KMS-11 (cell line): ENCODE results near the gene CTDP1.

Experiments used
- H2AFZ ChIP-seq: fragments of 200-600 bp; sonication (generic); 2 replicates; pipeline ENCODE4 v1.6.1; 2016; ENCODE audit warnings: antibody characterized with exemption, mixed run types, low read depth
- H3K27ac ChIP-seq: fragments of 200-600 bp; sonication (generic); 2 replicates; pipeline ENCODE4 v1.6.1; 2016; ENCODE audit warnings: mild to moderate bottlenecking, mixed run types
- H3K27me3 ChIP-seq: fragments of 200-600 bp; sonication (generic); 2 replicates; pipeline ENCODE4 v1.6.1; 2017; ENCODE audit warnings: mild to moderate bottlenecking, low read depth, mixed run types, moderate library complexity; ENCODE audit not compliant: insufficient read depth
- H3K36me3 ChIP-seq: fragments of 200-600 bp; sonication (generic); 2 replicates; pipeline ENCODE4 v1.6.1; 2017; ENCODE audit warnings: mild to moderate bottlenecking, mixed run types; ENCODE audit not compliant: insufficient read depth
- H3K4me1 ChIP-seq: fragments of 200-600 bp; sonication (generic); 2 replicates; pipeline ENCODE4 v1.6.1; 2016; ENCODE audit warnings: mild to moderate bottlenecking, low read depth, mixed run types; ENCODE audit not compliant: poor library complexity, severe bottlenecking
- H3K4me2 ChIP-seq: fragments of 200-600 bp; sonication (generic); 2 replicates; pipeline ENCODE4 v1.7.0; 2016; ENCODE audit warnings: mild to moderate bottlenecking, mixed run types
- H3K4me3 ChIP-seq: fragments of 200-600 bp; sonication (generic); IDR thresholded peaks from 2 replicates; pipeline ENCODE4 v1.6.1; 2017; ENCODE audit warnings: low read depth, low read length, mixed read lengths; ENCODE audit not compliant: insufficient read depth
- H3K79me2 ChIP-seq: fragments of 200-600 bp; sonication (generic); 2 replicates; pipeline ENCODE4 v1.6.1; 2016; ENCODE audit warnings: low read depth, mixed run types; ENCODE audit not compliant: insufficient read depth
- H3K9ac ChIP-seq: fragments of 200-600 bp; sonication (generic); 2 replicates; pipeline ENCODE4 v1.6.1; 2016; ENCODE audit warnings: mild to moderate bottlenecking, mixed run types
- H4K20me1 ChIP-seq: fragments of 200-600 bp; sonication (generic); 2 replicates; pipeline ENCODE4 v1.6.1; 2016; ENCODE audit warnings: mild to moderate bottlenecking, mixed run types; ENCODE audit not compliant: insufficient read depth
- CTCF ChIP-seq: fragments of 200-600 bp; sonication (generic); conservative IDR thresholded peaks from 2 replicates; pipeline ENCODE4 v1.6.1; 2017; ENCODE audit warnings: low read depth, mild to moderate bottlenecking, antibody characterized with exemption, low read length, moderate library complexity, mixed read lengths

The CTDP1 gene

GRCh38 chr18:79789901-79790890 is 110.6 kb downstream of the CTDP1 start:
- Histone ChIP-seq H3K27ac (no peak overlapping the region), H3K4me1 (no peaks in the 10 kb centered on the region), H3K36me3 (no peaks in the 10 kb centered on the region), H3K27me3 (peaks cover 14% of the 10 kb centered on the region; the same call in 1 of the 2 replicates), H3K9ac (no peak overlapping the region), H3K4me3 (no peak overlapping the region), H3K4me2 (no peak overlapping the region), H3K79me2 (no peaks in the 10 kb centered on the region), H2AFZ (no peak overlapping the region), H4K20me1 (no peaks in the 10 kb centered on the region)
- TF ChIP-seq CTCF, result no peak

GRCh38 chr18:79790996-79791972 is 111.7 kb downstream of the CTDP1 start:
- no peak overlapping the region for H3K27ac ChIP-seq
- no peaks in the 10 kb centered on the region for H3K4me1 ChIP-seq
- no peak overlapping the region for H3K4me2 ChIP-seq
- TF ChIP-seq CTCF, result no peak
- H3K4me3 ChIP-seq, result no peak overlapping the region
- no peak overlapping the region for H2AFZ ChIP-seq
- H3K9ac ChIP-seq, result no peak overlapping the region
- H3K79me2 ChIP-seq, result no peaks in the 10 kb centered on the region
- H4K20me1 ChIP-seq, result no peaks in the 10 kb centered on the region
- H3K27me3 ChIP-seq, result peaks cover 6% of the 10 kb centered on the region; the same call in 1 of the 2 replicates
- no peaks in the 10 kb centered on the region for H3K36me3 ChIP-seq

GRCh38 chr18:79792096-79792987 is 112.7 kb downstream of the CTDP1 start:
- Histone ChIP-seq H4K20me1 (no peaks in the 10 kb centered on the region), H3K79me2 (no peaks in the 10 kb centered on the region), H3K27me3 (no peaks in the 10 kb centered on the region), H3K4me2 (no peak overlapping the region), H3K4me1 (no peaks in the 10 kb centered on the region), H3K9ac (no peak overlapping the region), H3K4me3 (no peak overlapping the region), H2AFZ (no peak overlapping the region), H3K27ac (no peak overlapping the region), H3K36me3 (no peaks in the 10 kb centered on the region)
- no peak for TF ChIP-seq CTCF

DNA sequence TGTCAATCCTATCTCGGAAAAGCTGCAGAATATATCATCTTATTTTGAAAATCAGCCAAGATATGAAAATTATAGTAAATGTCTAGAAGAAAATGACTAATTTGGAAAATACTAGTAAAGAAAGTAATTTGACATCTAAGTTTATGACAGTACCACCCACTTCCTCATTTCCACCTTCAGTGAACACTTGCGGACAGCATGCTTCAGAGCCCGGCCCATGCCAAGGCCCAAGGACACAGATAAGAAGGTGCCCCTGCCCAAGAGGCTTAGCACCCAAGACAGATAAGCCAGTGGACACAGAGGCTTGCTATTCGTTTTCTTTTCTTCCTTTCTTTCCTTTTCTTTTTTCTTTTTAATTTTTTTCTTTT is 113.4 kb downstream of the CTDP1 start:
- no peak overlapping the region for H3K4me2 ChIP-seq
- H3K27ac ChIP-seq, result no peak overlapping the region

More for the DNA sequence above, 113.4 kb downstream of the CTDP1 start:
- Histone ChIP-seq H3K9ac (no peak overlapping the region), H3K36me3 (no peaks in the 10 kb centered on the region), H3K27me3 (no peaks in the 10 kb centered on the region), H4K20me1 (no peaks in the 10 kb centered on the region), H3K4me1 (no peaks in the 10 kb centered on the region), H2AFZ (no peak overlapping the region), H3K4me3 (no peak overlapping the region), H3K79me2 (no peaks in the 10 kb centered on the region)
- no peak for TF ChIP-seq CTCF
